Putamen (tissue), 1 donor: ENCODE data around the gene YY1.
"Not testable (repeated sequence)": the region's sequence is repeated elsewhere in the genome, so short reads cannot be mapped to it uniquely, and the experiment has no call there.

Experiments
- DNase-seq: peaks from one replicate; pipeline ENCODE4 v3.0.0-alpha.2; 2016; ENCODE audit warnings: low spot score

YY1 gene

DNA sequence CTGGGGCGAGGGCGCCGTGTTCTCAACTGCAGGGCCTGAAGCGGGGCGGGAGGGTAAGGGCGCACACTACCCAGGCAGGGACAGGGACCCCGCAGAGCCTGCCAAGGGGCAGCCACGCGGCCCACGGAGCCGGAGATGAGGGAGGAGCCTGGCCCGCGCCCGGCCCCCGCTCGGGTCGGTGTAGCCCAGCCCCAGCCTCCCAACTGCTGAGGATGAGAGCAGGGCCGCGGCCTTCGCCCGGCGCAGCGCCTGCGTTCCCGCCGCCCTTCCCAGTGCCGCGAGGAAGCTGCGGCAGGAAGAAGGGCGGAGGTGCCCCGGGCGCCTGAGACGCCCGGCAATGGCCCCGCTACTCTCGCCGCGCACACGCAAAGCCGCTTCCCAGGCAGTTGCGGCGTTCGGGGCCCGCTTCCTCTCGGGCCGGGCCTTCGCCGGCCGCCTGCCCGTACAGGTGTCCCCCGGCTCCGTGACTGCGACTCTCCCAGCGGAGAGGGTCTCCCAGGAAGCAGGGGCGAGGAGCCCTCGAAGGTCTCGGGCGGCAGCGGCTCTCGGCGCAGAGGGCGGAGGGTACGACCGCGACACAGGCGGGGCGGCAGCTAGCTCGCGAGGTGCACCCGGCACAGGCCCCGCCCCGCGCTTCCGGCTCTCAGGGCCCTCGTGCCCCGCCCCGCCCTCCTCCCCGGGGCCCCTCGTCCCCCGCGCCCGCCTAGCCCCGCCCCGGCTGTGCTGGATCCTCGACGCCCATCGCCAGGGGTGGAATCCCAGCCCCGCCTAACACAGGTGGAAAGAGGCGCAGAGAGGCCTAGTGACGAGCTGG lies 24.8 kb upstream of the YY1 start:
- DNase-seq, result peak; percentile 83

DNA sequence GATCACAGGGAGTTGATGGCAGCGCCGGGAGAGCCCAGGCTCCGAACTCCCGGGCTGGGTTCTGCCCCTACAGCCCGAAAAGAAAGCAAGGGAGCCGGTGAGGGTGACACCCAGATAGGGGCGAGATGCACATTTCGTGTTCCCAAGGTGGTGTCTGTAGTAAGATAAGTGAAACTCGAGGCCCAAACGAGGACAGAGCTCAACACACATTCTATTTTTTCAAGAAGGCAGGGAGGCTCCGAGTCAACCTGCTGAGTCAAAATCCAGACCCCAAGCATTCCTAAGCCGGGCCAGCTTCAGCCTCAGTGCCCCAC lies 24.2 kb upstream of the YY1 start:
- DNase-seq, result no peak

DNA sequence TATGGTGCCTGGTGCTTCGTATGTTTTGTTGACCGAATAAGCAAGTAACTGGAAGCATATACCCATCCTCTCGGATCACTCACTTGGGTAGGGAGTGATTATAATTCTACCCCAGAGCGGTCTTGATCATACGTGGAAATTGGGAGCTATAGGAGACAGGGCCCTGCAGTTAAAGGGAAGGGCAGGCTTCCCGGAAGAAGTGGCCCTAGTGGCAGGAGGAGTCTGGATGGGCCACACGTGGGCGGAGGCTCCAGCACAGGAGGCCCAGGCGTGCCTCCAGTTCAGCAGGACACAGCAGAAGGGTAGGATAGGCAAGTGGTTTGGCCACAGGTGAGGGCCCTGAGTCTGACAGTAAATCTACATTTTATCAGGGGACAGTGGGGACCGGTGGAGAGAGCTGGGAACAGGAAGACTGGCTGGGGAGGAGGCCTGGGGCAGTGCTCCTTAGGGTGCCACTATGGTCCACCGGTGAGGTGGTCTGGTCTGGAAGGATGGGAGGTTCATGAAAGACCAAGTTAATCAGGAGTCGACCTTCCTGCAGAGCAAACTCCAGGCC lies 23.5 kb upstream of the YY1 start:
- DNase-seq, result no peak

DNA sequence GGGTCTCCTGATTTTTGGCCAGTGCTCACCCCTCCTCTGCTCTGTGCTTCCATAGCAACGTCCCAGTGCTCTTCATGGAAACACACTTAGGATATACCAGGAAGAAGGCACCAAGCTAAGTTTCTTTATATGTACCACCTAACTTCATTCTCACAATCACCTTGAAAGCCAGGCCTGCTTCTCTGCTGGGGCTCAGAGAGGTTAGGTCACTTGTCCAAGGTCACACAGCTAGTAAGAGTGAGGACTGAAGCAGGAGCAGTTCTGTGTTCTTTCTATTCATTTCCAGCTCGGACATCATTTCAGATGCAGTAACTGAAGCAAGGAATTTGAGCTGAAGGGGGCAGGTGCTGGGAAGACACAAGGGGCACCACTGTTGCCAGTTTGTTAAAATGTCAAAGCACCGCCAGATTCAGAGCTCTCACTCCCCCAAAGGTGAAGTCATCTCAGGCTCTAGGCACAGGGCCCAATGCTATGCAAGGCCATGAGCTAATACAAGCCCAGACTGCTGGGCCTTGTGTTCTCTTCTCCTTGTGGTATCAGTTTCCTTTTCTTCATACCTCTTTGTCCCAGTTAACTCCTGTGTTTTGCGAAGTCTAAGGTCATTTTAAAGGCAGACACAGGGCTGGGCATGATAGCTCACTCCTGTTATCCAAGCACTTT lies 19.7 kb upstream of the YY1 start:
- DNase-seq, result no peak

DNA sequence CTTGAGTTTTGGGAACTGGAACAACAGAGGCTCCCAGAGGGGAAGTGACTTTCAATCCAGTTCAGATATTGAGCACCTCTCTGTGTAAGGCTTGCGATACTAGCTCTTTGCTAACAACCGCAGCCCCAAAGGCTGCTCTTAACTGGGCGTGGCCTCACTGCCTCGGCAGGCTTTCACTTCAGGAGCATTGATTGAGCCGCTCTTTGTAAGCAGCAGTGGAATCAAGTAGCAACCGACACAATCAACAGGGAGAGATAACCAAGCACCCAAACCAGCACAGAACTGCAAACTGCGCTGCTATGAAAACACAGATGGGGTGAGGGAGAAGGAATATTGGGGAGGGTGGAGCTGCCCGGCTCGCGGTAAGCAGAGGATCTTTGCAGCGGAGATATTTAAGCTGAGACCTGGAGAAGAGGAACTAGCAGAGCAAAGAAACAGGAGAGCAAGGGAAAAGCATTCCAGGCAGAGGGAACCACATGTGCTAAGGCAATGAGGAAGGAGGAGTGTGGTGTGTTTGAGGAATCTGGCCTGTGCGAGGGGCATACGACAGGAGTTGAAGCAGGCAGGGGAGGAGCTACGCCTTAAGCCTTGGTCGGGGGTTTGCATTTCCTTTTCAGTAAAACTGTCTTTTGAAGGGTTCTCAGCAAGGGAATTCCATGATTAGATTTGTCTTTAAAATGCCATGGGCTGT lies 17.3 kb upstream of the YY1 start:
- no peak for DNase-seq

DNA sequence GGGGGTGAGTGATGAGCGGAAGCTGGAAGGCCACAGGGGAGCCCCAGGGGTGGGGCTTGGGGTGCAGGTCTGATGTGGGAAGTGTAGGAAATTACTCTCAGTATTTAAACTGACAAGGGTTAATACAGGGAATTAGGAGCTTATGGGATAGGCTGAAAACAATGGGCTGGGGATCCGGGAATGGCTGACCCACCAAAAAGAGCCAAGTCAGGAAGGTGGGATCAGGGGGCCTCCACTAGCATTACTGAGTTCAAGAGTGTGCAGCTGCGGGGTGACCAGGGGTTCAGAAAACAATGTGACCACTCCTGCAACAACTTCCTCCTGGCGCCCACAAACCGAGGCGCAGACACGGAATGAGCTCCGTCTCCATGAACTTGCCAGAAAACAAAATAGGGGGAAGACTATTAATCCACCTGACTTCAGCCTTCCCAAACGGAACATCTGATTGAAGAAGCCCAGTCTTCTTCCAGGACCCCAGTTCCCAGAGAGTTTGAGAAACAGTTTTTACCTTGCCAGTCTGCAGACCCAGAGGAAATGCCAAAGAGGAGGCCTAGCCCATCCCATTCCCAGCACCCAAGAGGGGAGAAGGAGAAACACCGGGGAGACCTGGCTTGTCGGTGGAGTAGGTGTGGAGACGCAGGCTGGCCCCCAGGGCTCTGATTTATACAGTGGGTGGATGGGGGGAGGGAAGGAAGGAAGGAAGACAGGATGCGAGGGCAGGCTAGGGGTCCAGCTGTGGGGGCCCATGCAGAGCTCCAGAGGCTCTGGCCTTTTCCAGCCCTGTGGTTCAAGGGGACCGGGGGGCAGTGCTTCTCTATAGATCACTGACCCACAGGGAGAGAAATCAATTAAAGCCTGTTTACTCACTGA lies 16.5 kb upstream of the YY1 start:
- no peak for DNase-seq

DNA sequence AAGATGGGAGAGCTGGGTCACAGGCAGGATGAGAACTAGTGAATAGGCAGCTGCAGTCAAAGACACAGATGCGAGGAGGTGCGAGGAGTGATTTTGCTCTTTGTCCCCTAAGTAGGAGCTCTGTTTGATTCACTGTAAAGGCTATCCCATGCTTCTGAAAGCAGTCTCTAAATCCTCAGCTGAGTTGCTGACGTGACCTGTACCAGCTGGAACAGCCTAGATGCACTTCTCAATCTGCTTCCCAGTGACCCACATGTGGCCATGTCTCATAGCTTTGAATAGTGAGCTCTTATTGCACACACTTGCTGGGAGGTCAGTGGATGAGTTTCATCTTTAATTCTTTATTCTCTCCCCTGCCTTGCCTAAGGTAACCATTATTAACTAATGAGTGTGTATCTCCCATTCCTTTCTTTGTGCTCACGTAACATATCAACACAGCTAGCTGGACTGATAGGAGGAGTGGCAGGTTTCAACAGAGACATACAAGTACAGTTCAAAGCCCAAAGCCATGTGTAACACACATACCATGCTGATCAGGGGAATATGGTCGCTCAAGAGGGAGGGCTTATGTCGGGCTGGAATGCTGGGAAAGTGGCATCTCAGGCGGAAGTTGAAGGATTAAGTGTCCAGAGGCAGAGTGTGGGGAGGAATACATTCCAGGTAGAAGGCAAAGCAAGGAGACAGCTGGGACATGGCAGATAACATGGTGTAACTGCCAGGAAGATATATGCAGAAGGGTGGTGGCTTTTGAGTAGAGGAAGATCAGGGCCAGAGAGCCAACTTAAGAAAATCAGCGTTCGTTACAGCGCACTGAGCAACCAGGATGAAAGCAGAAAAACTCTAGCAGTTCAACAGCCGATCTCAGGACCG lies 15.4 kb upstream of the YY1 start:
- no peak for DNase-seq

DNA sequence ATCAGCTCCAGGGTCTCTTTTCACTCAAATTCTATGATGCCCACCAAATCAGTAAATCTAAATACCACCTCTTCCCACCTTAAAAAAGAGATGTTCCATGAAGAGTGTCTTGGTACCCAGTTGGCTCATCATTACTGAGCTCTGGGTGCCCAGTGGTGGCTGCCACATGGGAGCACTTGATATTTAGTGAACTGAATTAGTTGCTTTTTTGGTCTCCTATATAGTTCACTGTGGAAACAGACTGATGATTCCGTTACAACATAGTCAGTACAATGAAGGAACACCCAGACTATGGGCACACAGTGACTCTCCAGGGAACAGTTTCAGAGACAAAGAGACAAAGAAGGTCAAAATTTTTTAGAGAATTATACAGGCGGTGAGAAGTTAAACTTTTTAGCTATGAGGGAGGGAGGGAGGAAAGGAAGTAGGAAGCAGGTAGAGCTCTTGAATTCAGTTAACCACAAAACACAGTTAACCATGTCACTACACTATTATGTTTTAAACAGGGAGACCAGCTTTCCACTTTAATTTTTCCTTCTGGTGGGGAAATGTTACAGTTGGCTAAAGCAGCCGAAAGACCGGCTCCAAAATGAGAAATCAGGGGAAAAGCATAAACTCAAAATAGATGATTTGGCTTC lies 14.6 kb upstream of the YY1 start:
- DNase-seq, result no peak

DNA sequence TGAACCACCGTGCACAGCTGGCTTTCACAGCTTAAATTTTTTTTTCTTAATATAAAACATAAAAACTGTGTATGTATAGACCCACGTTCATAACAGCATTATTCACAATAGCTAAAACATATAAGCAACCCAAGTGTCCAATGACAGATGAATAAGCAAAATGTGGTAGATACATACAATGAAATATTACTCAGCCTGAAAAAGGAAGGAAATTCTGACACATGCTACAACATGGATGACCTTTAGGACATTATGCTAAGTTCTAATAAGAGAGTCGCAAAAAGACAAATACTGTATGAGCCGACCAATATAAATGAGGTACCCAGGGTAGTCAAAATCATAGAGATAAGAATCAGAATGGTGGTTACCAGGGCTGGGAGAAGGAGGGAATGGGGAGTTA lies 13.8 kb upstream of the YY1 start:
- no peak for DNase-seq

DNA sequence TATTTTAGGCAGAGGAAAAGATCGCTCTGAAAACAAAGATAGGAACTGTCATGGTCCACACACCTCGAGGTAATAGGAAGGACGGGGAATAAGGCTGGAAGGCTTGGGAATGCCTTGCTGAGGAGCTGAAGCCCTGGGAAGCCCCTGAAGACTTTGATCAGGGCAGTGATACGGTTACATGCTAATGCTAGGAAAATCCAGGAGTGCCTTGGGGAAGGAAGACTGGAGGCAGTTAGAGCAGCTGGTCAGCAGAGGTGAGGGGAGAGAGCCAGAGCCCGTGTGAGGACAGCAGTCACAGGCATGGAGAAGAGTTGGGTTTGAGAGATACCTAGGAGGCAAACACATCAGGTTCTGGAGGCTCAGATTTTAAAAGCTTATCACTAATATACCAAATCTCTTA lies 8.6 kb upstream of the YY1 start:
- DNase-seq, result no peak

DNA sequence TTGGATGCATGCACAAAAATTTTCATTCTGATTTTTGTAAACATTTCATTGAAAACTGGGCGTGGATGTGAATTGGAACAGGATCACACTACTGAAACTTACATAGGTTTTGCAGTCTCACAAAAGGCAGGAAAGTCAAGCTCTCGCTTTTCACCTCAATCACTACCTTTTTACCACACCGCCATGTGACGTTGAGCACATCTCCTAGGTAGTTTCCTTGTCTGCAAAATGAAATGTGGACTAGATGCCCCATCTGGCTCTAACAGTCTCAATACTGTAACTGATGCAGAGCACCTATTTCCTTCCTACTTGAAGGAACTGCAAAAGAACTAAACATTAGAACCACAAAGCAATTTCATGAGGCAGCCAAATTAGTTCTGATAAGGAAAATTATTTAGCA lies 4.4 kb upstream of the YY1 start:
- no peak for DNase-seq

DNA sequence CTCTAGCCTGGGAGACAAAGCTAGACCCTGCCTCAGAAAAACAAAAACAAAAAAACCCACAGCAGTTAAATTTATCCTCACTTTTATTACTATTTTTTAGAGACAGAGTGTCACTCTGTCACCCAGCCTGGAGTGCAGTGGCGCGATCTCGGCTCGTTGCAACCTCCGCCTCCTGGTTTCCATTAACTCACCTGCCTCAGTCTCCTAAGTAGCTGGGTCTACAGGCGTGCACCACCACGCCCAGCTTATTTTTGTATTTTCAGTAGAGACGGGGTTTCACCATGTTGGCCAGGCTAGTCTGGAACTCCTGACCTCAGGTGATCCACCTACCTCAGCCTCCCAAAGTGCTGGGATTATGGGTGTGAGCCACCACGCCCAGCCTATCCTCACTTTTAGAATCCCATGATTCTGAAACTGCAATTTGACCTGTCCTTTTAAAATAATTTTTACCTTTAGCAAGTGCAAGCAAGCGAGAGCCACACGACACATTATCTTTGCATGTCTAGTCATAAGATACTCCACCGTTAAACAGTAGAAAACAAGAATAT lies 2.6 kb upstream of the YY1 start:
- not testable (repeated sequence) for DNase-seq

DNA sequence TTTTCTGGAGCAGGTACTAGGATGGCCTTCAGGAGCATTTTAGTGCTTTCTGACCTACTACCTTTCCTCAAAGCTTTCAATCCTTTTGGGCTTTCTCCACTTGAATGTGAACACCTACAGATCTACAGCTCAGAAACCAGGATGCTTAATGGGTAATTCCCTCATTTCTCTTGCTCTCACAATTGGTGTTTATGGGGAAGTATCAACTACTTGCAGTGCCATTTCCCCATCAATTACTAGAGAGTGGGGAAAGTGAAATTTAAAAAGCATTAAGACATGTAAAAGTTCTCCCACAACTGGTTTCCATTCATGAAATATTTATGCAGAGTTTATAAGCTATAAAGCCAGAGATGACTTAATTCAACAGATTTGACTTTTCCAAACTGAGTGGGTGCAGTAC lies 2.1 kb upstream of the YY1 start:
- no peak for DNase-seq

DNA sequence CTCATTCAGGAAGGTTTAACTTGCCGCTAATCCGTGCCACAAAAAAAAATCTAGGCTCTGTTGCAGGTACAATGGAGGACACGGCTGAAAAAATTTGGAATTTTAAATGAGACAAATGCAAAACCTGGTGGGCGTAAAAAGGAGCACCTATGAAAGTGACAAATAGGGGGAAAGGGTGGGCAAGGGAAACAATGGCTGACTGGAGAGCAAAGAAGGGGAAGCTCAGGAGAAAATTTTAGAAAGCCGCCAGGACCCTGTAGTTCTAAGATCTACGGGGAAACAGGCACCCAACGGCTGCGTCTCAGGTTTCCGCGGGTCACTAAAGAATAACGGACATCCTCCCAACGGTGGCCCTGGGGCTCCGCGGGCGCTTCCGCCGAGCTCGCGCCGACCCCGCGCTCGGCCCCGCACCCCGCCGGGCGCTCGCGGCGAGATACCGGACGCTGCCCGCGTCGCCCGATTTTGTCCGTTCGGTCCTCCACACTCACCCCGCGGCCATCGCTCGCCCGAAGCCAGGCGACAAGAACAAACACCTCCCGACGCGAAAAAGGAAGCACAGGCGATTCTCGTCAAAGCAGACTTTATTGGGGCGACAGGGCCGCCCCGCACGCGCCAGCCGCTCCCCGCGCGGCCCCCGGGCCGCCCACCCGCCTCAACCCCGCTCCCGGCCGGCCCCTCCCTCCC lies 1.1 kb upstream of the YY1 start:
- no peak for DNase-seq

DNA sequence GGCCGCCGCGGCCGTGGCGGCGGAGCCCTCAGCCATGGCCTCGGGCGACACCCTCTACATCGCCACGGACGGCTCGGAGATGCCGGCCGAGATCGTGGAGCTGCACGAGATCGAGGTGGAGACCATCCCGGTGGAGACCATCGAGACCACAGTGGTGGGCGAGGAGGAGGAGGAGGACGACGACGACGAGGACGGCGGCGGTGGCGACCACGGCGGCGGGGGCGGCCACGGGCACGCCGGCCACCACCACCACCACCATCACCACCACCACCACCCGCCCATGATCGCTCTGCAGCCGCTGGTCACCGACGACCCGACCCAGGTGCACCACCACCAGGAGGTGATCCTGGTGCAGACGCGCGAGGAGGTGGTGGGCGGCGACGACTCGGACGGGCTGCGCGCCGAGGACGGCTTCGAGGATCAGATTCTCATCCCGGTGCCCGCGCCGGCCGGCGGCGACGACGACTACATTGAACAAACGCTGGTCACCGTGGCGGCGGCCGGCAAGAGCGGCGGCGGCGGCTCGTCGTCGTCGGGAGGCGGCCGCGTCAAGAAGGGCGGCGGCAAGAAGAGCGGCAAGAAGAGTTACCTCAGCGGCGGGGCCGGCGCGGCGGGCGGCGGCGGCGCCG lies 381 bp downstream of the YY1 start:
- DNase-seq, result no peak

DNA sequence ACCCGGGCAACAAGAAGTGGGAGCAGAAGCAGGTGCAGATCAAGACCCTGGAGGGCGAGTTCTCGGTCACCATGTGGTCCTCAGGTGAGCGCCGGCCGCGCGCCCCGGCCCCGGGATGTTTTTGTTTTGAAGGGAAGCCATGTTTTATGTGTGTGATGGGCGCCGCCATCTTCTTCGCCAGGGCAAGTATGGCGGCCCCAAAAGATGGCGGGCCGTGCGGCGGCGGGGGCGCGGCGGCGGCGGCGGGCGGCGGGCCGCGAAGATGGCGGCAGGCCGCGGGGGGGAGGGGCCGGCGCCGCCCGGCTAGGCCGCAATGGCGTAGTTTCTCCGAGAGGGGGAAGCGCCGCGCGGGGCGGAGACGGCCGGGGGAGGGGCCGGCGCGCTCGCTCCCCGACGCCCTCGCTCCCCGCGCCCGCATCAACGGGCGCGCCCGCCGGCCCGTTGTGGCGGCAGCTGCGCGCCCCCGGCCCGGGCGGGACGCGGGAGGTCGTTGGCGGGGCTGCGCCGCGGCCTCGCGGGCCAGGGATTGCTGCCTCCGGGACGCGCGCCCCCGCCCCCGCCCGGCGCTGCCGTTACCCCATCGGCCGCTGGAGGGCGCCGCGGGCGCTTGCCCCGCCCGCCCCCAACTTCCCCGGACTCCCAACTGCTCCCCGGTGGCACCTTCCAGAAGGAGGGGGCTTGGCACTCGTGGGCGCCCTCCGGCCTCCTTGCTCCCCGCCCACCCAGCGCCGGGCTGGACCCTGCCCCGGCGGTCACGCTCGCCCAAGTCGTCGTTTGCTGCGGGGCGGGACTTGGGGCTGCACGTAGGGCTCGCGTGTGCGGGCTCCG lies 1.1 kb downstream of the YY1 start:
- DNase-seq, result peak; percentile 83

DNA sequence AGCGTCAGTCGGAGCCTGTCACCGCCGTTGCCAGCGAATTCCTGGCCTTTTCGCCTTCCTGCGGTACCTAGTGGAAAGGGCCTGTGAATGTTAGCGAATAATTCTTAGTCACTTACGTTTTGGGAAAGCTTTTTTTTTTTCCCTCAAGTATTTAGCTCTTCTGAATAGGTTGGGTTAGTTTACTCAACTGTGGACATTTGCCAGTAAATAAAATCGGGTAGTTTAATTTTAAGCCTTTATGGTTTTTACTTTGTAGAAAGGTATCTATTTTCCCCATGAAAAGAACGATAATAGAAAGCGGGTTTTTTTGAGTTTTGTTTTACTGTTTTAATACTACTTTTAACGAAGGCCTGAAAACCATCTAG lies 1.7 kb downstream of the YY1 start:
- no peak for DNase-seq

DNA sequence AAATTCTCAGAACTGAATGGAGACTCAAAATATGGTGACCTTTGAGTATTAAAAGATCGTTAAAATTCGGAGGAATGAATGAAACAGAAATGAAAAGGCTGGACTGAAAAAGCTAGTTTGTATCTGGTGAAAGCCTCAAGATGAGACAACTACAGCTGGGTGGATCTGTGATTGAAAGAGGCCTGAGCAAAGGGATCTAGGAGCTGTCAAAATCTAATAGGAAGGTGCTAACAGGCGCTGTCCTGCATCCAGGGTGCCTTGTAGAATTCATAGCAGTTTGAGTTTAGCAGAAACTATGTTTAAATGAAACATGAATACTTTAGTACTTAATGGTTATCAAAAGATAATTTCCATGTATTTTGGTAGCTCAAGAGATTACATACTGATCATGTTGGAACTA lies 2.3 kb downstream of the YY1 start:
- no peak for DNase-seq
